Ammon's horn (tissue), 1 donor: Measurements from ENCODE around the gene C19orf18.

Experiments used
- DNase-seq: peaks from one replicate; pipeline ENCODE4 v3.0.0-alpha.2; 2016; ENCODE audit warnings: low spot score

C19orf18 gene

GRCh38 chr19:57947419-57948134 is 26.8 kb downstream of the C19orf18 start, which contains the start of gene ZNF256:
Gene ZNF256 (minus strand): TSS chr19:57947706. CDS start chr19:57947474, 232 bp downstream.
- peak; percentile 96 for DNase-seq

GRCh38 chr19:57947088-57947418 is 27.3 kb downstream of the C19orf18 start:
- DNase-seq = no peak

GRCh38 chr19:57946316-57946715 is 28.0 kb downstream of the C19orf18 start:
- DNase-seq = no peak

- DNase-seq = no peak
Measured at GRCh38 chr19:57941593-57941992, 32.7 kb downstream of the C19orf18 start.

- peak; percentile 44 for DNase-seq
Measured at GRCh38 chr19:57935731-57936130, 38.6 kb downstream of the C19orf18 start.

GRCh38 chr19:57934820-57935665 is 39.3 kb downstream of the C19orf18 start, which contains the start of gene ZNF418:
Gene ZNF418 (minus strand): TSS chr19:57935402. CDS start chr19:57933822, 1,580 bp downstream.
- DNase-seq = peak; percentile 93

- DNase-seq = no peak
Measured at GRCh38 chr19:57927587-57927986, 46.7 kb downstream of the C19orf18 start.

GRCh38 chr19:57916168-57916995 is 58.0 kb downstream of the C19orf18 start, which contains the start of gene ZNF417:
Gene ZNF417 (minus strand): TSS chr19:57916592. CDS start chr19:57916411, 181 bp downstream.
- peak; percentile 96 for DNase-seq

GRCh38 chr19:57914531-57914930 is 59.8 kb downstream of the C19orf18 start:
- DNase-seq = no peak
